Transverse colon (tissue), 4 donors: Measurements from ENCODE around the gene AKT3.

Experiments
- EP300 ChIP-seq: sonication (generic); formaldehyde crosslinking; IDR thresholded peaks from one replicate; pipeline ENCODE4 v1.6.1; 2017; ENCODE audit warnings: antibody characterized with exemption, low read depth
- POLR2A ChIP-seq: fragments of 450-650 bp; IDR thresholded peaks from one replicate; pipeline ENCODE4 v1.6.1; 2016; ENCODE audit warnings: antibody characterized with exemption, mild to moderate bottlenecking, moderate library complexity
- POLR2AphosphoS5 ChIP-seq, 3 donors: sonication (generic); formaldehyde crosslinking; IDR thresholded peaks; one replicate each; pipeline ENCODE4 v1.6.1; 2016; ENCODE audit warnings: antibody characterized with exemption in 3 of 3
- TF ChIP-seq, protein P1 (sequence below), 5 experiments: fragments of 200-600 bp in 3 of 5; fragments of 450-650 bp in 2 of 5; sonication (generic) in 3 of 5; IDR thresholded peaks; 1 replicate in 2 of 5; 2 replicates in 3 of 5; pipeline ENCODE4 v1.5.1; 2016 to 2017; ENCODE audit warnings: antibody characterized with exemption in 5 of 5, inconsistent platforms in 3 of 5, mild to moderate bottlenecking in 2 of 5, moderate library complexity in 1 of 5

DNA sequence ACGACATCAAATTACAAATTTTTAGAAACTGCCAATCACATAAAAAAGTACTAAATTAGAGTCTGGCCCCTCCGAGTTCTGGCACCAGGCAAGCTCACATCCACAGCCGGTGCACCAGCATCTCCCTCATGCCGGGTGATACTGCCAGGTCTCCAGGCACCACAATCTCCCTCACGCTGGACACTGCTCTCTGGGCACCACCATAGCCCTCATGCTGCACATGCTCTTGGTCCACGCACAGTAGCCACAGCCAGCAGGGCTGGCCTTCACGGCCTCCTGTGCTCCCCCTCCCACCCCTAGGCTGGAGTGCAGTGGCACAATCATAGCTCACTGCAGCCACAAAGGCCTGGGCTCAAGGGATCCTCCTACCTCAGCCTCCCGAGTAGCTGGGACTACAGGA is 65.5 kb downstream of the AKT3 start:
- TF ChIP-seq, protein P1, sequence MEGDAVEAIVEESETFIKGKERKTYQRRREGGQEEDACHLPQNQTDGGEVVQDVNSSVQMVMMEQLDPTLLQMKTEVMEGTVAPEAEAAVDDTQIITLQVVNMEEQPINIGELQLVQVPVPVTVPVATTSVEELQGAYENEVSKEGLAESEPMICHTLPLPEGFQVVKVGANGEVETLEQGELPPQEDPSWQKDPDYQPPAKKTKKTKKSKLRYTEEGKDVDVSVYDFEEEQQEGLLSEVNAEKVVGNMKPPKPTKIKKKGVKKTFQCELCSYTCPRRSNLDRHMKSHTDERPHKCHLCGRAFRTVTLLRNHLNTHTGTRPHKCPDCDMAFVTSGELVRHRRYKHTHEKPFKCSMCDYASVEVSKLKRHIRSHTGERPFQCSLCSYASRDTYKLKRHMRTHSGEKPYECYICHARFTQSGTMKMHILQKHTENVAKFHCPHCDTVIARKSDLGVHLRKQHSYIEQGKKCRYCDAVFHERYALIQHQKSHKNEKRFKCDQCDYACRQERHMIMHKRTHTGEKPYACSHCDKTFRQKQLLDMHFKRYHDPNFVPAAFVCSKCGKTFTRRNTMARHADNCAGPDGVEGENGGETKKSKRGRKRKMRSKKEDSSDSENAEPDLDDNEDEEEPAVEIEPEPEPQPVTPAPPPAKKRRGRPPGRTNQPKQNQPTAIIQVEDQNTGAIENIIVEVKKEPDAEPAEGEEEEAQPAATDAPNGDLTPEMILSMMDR (IDR thresholded peaks at IDR 0.05): no peak
- TF ChIP-seq POLR2AphosphoS5 (IDR thresholded peaks at IDR 0.05): no peak
- no peak for TF ChIP-seq EP300
- no peak for TF ChIP-seq POLR2A
